ENCODE results near the gene ELAVL2.

Gene ELAVL2

GRCh38 chr9:23659346-23660006, 166.6 kb downstream of the ELAVL2 start:
- DNase-seq = no peak

- no peak for DNase-seq
Observed at GRCh38 chr9:23658376-23659258, 167.4 kb downstream of the ELAVL2 start.

GRCh38 chr9:23651051-23651450, 175.0 kb downstream of the ELAVL2 start:
- DNase-seq = no peak

- DNase-seq = no peak
Observed at GRCh38 chr9:23648651-23649050, 177.4 kb downstream of the ELAVL2 start.

- DNase-seq = no peak
Observed at GRCh38 chr9:23644896-23645295, 181.1 kb downstream of the ELAVL2 start.

- no peak for DNase-seq
Observed at GRCh38 chr9:23644326-23644725, 181.7 kb downstream of the ELAVL2 start.

GRCh38 chr9:23643656-23644258, 182.3 kb downstream of the ELAVL2 start:
- no peak for DNase-seq
